NT2/D1 (cell line): ENCODE measurements around the gene TRABD2B.

Experiments
- DNase-seq: peaks from one replicate; pipeline ENCODE4 v3.0.0-alpha.2; 2011; ENCODE audit warnings: low read depth, low spot score
- H3K27me3 ChIP-seq: 2 replicates; pipeline ENCODE4 v1.6.0; 2011; ENCODE audit warnings: mild to moderate bottlenecking; ENCODE audit not compliant: insufficient read length, insufficient read depth
- H3K36me3 ChIP-seq: 2 replicates; pipeline ENCODE4 v1.6.1; 2011; ENCODE audit warnings: mild to moderate bottlenecking, low read length, mixed read lengths; ENCODE audit not compliant: insufficient read depth, insufficient read length
- H3K4me1 ChIP-seq: 2 replicates; pipeline ENCODE4 v1.5.1; 2011; ENCODE audit not compliant: insufficient read depth, insufficient read length
- H3K4me3 ChIP-seq: 2 replicates; pipeline ENCODE4 v1.5.1; 2011; ENCODE audit warnings: low read depth; ENCODE audit not compliant: insufficient read length
- H3K9ac ChIP-seq: 2 replicates; pipeline ENCODE4 v1.6.0; 2011; ENCODE audit warnings: low read depth; ENCODE audit not compliant: insufficient read length
- H3K9me3 ChIP-seq: 2 replicates; pipeline ENCODE4 v1.5.1; 2011; ENCODE audit warnings: mild to moderate bottlenecking, low read length; ENCODE audit not compliant: insufficient read depth
- SUZ12 ChIP-seq: IDR thresholded peaks from 2 replicates; pipeline ENCODE4 v1.6.1; 2011; ENCODE audit not compliant: insufficient read length, insufficient read depth; ENCODE audit errors: extremely low read depth
- YY1 ChIP-seq: IDR thresholded peaks from 2 replicates; pipeline ENCODE4 v1.6.1; 2011; ENCODE audit not compliant: insufficient read length, insufficient read depth
- ZNF274 ChIP-seq: IDR thresholded peaks from 2 replicates; pipeline ENCODE4 v1.6.1; 2011; ENCODE audit warnings: mild to moderate bottlenecking, low read depth, low read length

Gene TRABD2B

DNA sequence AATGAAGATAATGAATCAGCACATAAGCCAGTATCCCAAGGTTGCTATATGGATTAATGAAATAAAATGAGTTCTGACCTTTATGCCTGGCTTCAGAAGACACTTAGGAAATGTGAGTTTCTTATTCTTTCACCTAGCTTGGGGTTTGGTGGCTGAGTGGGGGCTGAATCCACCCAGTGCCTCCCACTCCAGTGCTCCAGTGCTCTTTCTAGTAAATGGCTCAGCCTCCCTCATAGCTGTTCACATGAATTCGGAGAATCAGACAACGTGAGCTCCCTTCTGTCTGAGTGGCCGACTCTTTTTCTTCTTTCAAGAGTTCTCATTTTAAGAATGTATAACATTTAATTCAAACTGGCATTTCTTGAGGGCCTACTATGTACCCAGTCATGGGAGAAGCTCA lies 43.5 kb downstream of the TRABD2B start:
- H3K4me1 ChIP-seq = peaks cover 3% of the 10 kb centered on the region
- H3K27me3 ChIP-seq = no peaks in the 10 kb centered on the region
- DNase-seq = no peak
- H3K4me3 ChIP-seq = no peak overlapping the region
- peaks cover 17% of the 10 kb centered on the region; the same call in 1 of the 2 replicates for H3K9me3 ChIP-seq
- no peaks in the 10 kb centered on the region for H3K36me3 ChIP-seq
- TF ChIP-seq ZNF274 = no peak
- no peak for TF ChIP-seq YY1
- no peak for TF ChIP-seq SUZ12
- no peak overlapping the region for H3K9ac ChIP-seq

GRCh38 chr1:47951545-47952235 lies 45.5 kb downstream of the TRABD2B start:
- DNase-seq = no peak
- H3K36me3 ChIP-seq = no peaks in the 10 kb centered on the region
- TF ChIP-seq YY1 = no peak
- no peak for TF ChIP-seq ZNF274
- TF ChIP-seq SUZ12 = no peak

DNA sequence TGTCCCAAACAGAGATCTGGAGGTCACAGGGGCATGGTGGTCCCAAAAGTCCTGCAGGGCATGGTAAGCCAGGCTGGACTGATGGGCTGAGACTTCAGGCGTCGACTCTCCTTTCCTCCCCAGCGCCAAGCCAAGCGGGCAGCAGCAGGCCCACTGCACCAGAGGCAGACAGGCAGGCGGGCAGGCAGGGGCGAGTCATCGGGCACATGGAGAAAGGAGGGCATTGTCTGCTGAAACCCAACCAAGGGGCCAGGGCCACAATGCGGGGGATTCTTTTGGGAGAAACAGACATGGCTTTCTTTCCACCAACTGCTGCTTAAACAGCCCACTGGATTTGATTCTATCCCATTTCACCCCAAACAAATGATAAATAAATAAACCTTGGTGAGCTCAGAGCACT lies 46.2 kb downstream of the TRABD2B start:
- no peak for TF ChIP-seq SUZ12
- TF ChIP-seq YY1 = no peak
- TF ChIP-seq ZNF274 = no peak
- Histone ChIP-seq H3K4me3 (no peak overlapping the region), H3K9me3 (peaks cover 7% of the 10 kb centered on the region; the same call in 1 of the 2 replicates), H3K36me3 (no peaks in the 10 kb centered on the region), H3K9ac (no peak overlapping the region), H3K27me3 (no peaks in the 10 kb centered on the region), H3K4me1 (peaks cover 3% of the 10 kb centered on the region)
- no peak for DNase-seq

More at GRCh38 chr1:47951545-47952235, 45.5 kb downstream of the TRABD2B start:
- Histone ChIP-seq H3K9ac (no peak overlapping the region), H3K4me3 (no peak overlapping the region), H3K9me3 (peaks cover 13% of the 10 kb centered on the region; the same call in 1 of the 2 replicates), H3K27me3 (no peaks in the 10 kb centered on the region), H3K4me1 (peaks cover 3% of the 10 kb centered on the region)

GRCh38 chr1:47950471-47950870 lies 46.7 kb downstream of the TRABD2B start:
- Histone ChIP-seq H3K9ac (no peak overlapping the region), H3K4me3 (no peak overlapping the region), H3K9me3 (peaks cover 1% of the 10 kb centered on the region; the same call in 1 of the 2 replicates), H3K36me3 (no peaks in the 10 kb centered on the region), H3K4me1 (peaks cover 3% of the 10 kb centered on the region), H3K27me3 (no peaks in the 10 kb centered on the region)
- DNase-seq = no peak
- no peak for TF ChIP-seq YY1
- no peak for TF ChIP-seq SUZ12
- TF ChIP-seq ZNF274 = no peak

- H3K9ac ChIP-seq = no peak overlapping the region
- H3K9me3 ChIP-seq = no peaks in the 10 kb centered on the region
- H3K36me3 ChIP-seq = no peaks in the 10 kb centered on the region
- H3K27me3 ChIP-seq = no peaks in the 10 kb centered on the region
- H3K4me3 ChIP-seq = no peak overlapping the region
- DNase-seq = peak; percentile 28
- TF ChIP-seq YY1 (no peak), ZNF274 (no peak), SUZ12 (no peak)
- H3K4me1 ChIP-seq = peaks cover 3% of the 10 kb centered on the region
These were observed 49.1 kb downstream of the TRABD2B start for GRCh38 chr1:47948126-47948525.

DNA sequence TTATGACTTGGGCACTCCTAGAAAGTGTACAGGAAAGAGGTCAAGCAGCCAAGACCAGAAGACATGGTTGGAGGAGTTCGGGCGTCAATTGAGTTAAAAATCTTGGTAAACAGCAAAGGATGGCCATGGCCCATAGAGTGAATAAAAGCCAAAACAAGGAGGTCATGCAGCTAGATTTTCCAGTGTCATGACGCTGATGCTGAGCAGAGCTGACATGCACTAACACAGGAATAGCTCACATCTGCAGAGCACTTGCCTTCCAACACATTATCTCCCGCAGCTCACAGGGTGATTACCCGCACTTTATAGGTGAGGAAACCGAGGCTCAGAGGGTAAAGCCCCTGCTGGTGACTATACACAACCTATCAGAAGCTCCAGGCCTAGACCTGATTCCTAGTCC lies 49.7 kb downstream of the TRABD2B start:
- no peak for DNase-seq
- Histone ChIP-seq H3K36me3 (no peaks in the 10 kb centered on the region), H3K27me3 (no peaks in the 10 kb centered on the region), H3K9ac (no peak overlapping the region), H3K4me1 (peaks cover 3% of the 10 kb centered on the region), H3K4me3 (no peak overlapping the region), H3K9me3 (no peaks in the 10 kb centered on the region)
- TF ChIP-seq ZNF274 = no peak
- TF ChIP-seq SUZ12 = no peak
- TF ChIP-seq YY1 = no peak

DNA sequence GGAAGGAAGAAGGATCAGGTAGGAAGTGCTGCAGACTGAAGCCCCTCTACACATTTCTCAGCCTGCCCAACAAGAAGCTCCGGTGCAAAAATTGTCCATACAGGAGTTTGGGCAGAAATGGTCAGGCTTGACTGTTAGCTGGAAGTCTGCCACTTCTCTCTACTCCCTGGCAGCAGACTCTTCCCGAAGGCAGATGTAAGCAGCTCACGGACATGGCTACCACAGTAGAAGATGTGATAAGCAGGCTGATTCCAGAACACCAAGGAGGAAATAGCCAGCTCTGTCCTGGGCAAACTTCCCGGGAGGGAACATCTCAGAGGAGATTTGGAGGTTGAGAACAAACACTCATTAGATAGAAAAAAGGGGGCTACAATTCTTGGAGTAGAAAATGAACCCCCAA lies 52.6 kb downstream of the TRABD2B start:
- no peak overlapping the region for H3K4me3 ChIP-seq
- no peaks in the 10 kb centered on the region for H3K36me3 ChIP-seq
- TF ChIP-seq ZNF274 (no peak), SUZ12 (no peak), YY1 (no peak)
- H3K9ac ChIP-seq = no peak overlapping the region
- H3K4me1 ChIP-seq = peaks cover 4% of the 10 kb centered on the region
- no peak for DNase-seq
- no peaks in the 10 kb centered on the region for H3K9me3 ChIP-seq
- no peaks in the 10 kb centered on the region for H3K27me3 ChIP-seq
